Skeletal muscle satellite cell (primary cell): Measurements from ENCODE around the gene SLC6A13. TPM values are rescaled to one million over a fixed set of nuclear protein-coding genes. Genes with fewer than 3 reads are reported as not detected.
"Not testable (repeated sequence)": the region's sequence is repeated elsewhere in the genome, so short reads cannot be mapped to it uniquely, and the experiment has no call there.

Experiments used
- H3K27me3 ChIP-seq: 2 replicates; pipeline ENCODE4 v1.7.0; 2013; ENCODE audit warnings: low read length; ENCODE audit not compliant: control insufficient read depth, insufficient read depth
- H3K36me3 ChIP-seq: 2 replicates; pipeline ENCODE4 v1.7.0; 2013; ENCODE audit warnings: mild to moderate bottlenecking, control low read depth, low read length; ENCODE audit not compliant: insufficient read depth
- H3K4me1 ChIP-seq: 2 replicates; pipeline ENCODE4 v1.7.0; 2013; ENCODE audit warnings: low read length; ENCODE audit not compliant: control insufficient read depth, insufficient read depth
- H3K4me2 ChIP-seq: 2 replicates; pipeline ENCODE4 v1.7.0; 2013; ENCODE audit warnings: mild to moderate bottlenecking, low read length
- H3K4me3 ChIP-seq: 2 replicates; pipeline ENCODE4 v1.7.0; 2013; ENCODE audit warnings: low read length
- H3K9ac ChIP-seq: 2 replicates; pipeline ENCODE4 v1.7.0; 2013; ENCODE audit warnings: mild to moderate bottlenecking, low read depth, low read length, moderate library complexity
- H3K9me3 ChIP-seq: replicated peaks from 2 replicates; pipeline ENCODE4 v1.7.0; 2013; ENCODE audit warnings: mild to moderate bottlenecking, control low read depth, low read length
- total RNA-seq: library from RNA; depleted of rRNA; stranded (reverse); fragments of >200 nt; gene quantifications from 2 replicates; pipeline ENCODE4 v1.2.3, GENCODE V29; 2012; rRNA removed

SLC6A13 gene
- total RNA-seq, result under 0.01 TPM in 1 of 2 replicates, not detected in the other

DNA sequence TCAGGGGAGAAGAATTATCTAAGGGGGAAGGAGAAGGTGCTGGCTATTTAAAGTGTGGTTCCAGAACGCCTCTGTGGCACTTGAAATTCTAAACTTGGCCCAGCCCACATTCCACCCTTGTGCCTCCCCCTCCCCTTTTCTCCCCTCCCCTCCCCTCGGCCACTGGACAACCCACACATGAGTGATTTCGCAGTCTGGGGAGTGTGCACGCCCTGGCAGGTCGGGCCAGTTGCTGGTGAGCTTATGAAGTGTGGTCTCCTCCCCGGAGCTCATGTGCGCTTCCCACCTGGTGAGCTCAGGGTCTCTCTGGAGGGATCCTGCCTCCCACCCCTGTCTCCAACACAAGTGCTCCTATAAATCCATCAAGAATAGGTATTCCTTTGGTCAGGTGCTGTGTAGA is at the start of gene SLC6A13:
TSS of gene SLC6A13 (minus strand) at position 20 of the 400 bp plus-strand sequence. CDS start 2,784 bp downstream, outside the sequence.
- H3K4me3 ChIP-seq, result no peak within 1 kb of the TSS
- no peaks in the 10 kb centered on the region for H3K9me3 ChIP-seq
- H3K36me3 ChIP-seq, result no peaks in the 10 kb centered on the region
- H3K9ac ChIP-seq, result no peak within 1 kb of the TSS
- peaks cover 10% of the 10 kb centered on the region for H3K4me1 ChIP-seq
- peaks cover 37% of the 10 kb centered on the region for H3K27me3 ChIP-seq
- no peak within 1 kb of the TSS for H3K4me2 ChIP-seq

DNA sequence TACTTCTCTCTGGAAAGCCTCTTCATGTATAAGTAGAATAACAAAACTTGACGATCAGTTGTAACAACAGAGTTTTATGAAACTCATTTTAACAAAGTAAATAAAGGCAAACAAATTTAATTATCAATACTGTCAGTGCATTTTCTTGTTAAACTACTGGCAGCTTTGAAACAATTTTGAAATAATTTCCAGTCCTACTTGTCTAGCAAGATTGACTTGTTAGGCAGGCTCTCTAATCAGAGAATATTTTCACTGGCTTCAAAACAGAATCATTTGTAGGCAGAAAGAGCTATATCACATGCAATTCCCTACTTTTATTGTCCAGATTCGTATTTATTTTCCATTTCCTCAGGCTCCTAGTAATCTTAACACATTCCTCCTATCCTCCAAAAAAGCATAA is 45.9 kb upstream of the SLC6A13 start:
- peaks cover 84% of the 10 kb centered on the region for H3K36me3 ChIP-seq
- no peak overlapping the region for H3K4me3 ChIP-seq
- H3K9ac ChIP-seq, result no peak overlapping the region
- no peak overlapping the region for H3K4me2 ChIP-seq
- H3K9me3 ChIP-seq, result no peaks in the 10 kb centered on the region
- H3K27me3 ChIP-seq, result no peaks in the 10 kb centered on the region
- no peaks in the 10 kb centered on the region for H3K4me1 ChIP-seq

DNA sequence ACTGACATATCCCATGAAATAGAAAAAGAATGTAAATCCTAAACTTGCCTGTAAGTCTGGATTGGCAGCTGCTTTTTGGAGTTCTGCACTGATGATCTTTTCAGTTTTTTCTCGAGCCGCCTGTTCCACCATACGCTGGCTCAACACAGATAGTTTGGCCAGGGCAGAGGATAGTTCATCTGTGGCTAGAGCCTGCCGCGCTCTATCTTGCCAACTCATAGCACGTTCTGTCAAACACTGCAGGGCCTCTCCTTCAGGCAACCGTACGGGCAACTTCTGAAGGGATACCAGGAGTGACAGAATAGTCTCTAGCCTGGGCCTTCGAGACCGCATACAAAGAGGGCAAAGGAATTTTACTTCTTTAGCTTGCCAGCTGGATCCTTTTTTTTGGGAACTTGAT is 44.8 kb upstream of the SLC6A13 start:
- H3K27me3 ChIP-seq, result no peaks in the 10 kb centered on the region
- no peak overlapping the region for H3K4me2 ChIP-seq
- no peak overlapping the region for H3K9ac ChIP-seq
- no peaks in the 10 kb centered on the region for H3K9me3 ChIP-seq
- no peaks in the 10 kb centered on the region for H3K4me1 ChIP-seq
- peaks cover 81% of the 10 kb centered on the region for H3K36me3 ChIP-seq
- no peak overlapping the region for H3K4me3 ChIP-seq

DNA sequence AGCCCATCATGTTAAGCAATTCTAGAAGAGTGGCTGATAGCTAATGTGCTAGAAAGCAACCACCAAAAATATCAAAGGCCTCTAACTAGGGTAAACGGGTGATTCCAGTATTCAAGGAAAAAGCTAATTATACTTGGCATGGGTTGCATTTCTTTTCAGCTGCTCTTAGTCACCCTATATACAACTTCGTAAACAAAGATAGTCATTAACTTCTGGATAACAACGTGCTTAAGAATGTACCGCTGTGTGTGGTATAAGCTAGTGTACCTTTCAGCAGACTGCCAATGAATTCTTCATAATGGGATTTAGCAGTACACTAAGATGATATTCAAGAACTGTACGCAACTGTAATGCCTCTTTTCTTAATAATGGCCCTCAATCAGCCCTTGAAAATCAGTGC is 42.2 kb upstream of the SLC6A13 start:
- H3K4me3 ChIP-seq, result no peak overlapping the region
- no peak overlapping the region for H3K4me2 ChIP-seq
- H3K27me3 ChIP-seq, result no peaks in the 10 kb centered on the region
- peaks cover 56% of the 10 kb centered on the region for H3K36me3 ChIP-seq
- H3K4me1 ChIP-seq, result no peaks in the 10 kb centered on the region
- no peaks in the 10 kb centered on the region for H3K9me3 ChIP-seq
- no peak overlapping the region for H3K9ac ChIP-seq

DNA sequence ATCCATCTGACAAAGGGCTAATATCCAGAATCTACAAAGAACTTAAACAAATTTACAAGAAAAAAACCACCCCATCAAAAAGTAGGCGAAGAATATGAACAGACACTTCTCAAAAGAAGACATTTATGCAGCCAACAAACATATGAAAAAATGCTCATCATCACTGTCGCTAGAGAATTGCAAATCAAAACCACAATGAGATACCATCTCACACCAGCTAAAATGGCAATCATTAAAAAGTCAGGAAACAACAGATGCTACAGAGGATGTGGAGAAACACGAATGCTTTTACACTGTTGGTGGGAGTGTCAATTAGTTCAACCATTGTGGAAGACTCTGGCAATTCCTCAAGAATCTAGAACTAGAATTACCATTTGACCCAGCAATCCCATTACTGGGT is 40.1 kb upstream of the SLC6A13 start:
- H3K27me3 ChIP-seq, H3K9me3 ChIP-seq, H3K9ac ChIP-seq, H3K4me3 ChIP-seq, H3K4me2 ChIP-seq, H3K4me1 ChIP-seq: not testable (repeated sequence)
- H3K36me3 ChIP-seq, result peaks cover 39% of the 10 kb centered on the region

DNA sequence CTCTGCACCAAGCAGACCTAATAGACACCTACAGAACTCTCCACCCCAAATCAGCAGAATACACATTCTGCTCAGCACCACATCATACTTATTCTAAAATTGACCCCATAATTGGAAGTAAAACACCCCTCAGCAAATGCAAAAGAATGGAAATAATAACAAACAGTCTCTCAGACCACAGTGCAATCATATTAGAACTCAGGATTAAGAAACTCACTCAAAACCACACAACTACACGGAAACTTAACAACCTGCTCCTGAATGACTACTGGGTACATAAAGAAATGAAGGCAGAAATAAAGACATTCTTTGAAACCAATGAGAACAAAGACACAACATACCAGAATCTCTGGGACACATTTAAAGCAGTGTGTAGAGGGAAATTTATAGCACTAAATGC is 37.5 kb upstream of the SLC6A13 start:
- H3K9me3 ChIP-seq, H3K4me1 ChIP-seq, H3K27me3 ChIP-seq, H3K4me2 ChIP-seq, H3K4me3 ChIP-seq, H3K9ac ChIP-seq: not testable (repeated sequence)
- peaks cover 34% of the 10 kb centered on the region for H3K36me3 ChIP-seq

DNA sequence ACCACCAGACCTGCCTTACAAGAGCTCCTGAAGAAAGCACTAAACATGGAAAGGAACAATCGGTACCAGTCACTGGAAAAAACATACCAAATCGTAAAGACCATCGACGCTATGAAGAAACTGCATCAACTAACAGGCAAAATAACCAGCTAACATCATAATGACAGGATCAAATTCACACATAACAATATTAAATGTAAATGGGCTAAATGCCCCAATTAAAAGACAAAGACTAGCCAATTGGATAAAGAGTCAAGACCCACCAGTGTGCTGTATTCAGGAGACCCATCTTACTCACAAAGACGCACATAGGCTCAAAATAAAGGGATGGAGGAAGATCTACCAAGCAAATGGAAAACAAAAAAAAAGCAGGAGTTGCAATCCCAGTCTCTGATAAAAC is 36.9 kb upstream of the SLC6A13 start:
- H3K36me3 ChIP-seq, result peaks cover 39% of the 10 kb centered on the region
- H3K4me2 ChIP-seq, H3K4me3 ChIP-seq, H3K9me3 ChIP-seq, H3K4me1 ChIP-seq, H3K9ac ChIP-seq, H3K27me3 ChIP-seq: not testable (repeated sequence)

DNA sequence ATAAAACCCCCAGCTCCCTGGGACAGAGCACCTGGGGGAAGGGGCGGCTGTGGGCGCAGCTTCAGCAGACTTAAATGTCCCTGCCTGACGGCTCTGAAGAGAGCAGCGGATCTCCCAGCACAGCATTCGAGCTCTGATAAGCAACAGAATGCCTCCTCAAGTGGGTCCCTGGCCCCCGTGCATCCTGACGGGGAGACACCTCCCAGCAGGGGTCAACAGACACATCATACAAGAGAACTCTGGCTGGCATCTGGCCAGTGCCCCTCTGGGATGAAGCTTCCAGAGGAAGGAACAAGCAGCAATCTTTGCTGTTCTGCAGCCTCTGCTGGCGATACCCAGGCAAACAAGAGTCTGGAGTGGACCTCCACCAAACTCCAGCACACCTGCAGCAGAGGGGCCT is 35.4 kb upstream of the SLC6A13 start:
- not testable (repeated sequence) for H3K4me1 ChIP-seq, H3K9me3 ChIP-seq, H3K9ac ChIP-seq, H3K4me3 ChIP-seq, H3K27me3 ChIP-seq, H3K4me2 ChIP-seq
- H3K36me3 ChIP-seq, result peaks cover 37% of the 10 kb centered on the region

DNA sequence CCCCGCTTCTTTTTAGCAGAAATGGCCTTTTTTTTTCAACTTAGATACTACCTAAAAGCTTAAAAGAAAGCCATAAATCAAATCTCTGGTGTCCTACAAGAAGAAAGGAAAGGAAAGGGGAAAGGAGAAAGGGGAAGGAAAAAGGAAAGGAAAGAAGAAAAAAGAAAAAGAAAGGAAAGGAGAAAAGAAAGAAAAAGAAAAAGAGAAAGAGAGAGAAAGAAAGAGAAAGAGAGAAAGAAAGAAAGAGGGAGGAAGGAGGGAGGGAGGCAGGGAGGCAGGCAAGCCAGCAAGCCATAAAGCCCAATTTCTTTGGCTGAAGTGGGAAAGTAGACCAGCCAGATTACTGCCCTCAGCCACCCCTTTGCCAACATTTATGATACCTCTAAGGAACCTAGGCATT is 32.5 kb upstream of the SLC6A13 start:
- peaks cover 52% of the 10 kb centered on the region for H3K36me3 ChIP-seq
- H3K9me3 ChIP-seq, result no peaks in the 10 kb centered on the region
- no peak overlapping the region for H3K9ac ChIP-seq
- H3K27me3 ChIP-seq, result no peaks in the 10 kb centered on the region
- no peaks in the 10 kb centered on the region for H3K4me1 ChIP-seq
- no peak overlapping the region for H3K4me3 ChIP-seq
- no peak overlapping the region for H3K4me2 ChIP-seq

DNA sequence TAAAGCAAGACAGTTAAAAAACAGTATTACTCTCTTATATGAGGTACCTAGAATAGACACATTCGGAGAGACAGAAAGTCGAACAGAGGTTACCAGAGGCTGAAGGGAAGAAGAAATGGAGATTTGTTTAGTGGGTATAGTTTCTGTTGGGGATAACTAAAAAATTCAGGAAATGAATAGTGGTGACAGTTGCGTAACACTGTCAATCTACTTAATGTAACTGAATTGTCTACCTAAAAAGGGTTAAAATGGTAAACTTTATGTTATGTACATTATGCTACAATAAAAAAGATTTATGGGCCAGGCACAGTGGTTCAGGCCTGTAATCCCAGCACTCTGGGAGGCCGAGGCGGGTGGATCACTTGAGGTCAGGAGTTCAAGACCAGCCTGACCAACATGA is 30.6 kb upstream of the SLC6A13 start:
- Histone ChIP-seq H3K36me3 (peaks cover 49% of the 10 kb centered on the region), H3K4me2 (no peak overlapping the region), H3K9ac (no peak overlapping the region), H3K4me3 (no peak overlapping the region), H3K27me3 (no peaks in the 10 kb centered on the region), H3K4me1 (no peaks in the 10 kb centered on the region), H3K9me3 (no peaks in the 10 kb centered on the region)

DNA sequence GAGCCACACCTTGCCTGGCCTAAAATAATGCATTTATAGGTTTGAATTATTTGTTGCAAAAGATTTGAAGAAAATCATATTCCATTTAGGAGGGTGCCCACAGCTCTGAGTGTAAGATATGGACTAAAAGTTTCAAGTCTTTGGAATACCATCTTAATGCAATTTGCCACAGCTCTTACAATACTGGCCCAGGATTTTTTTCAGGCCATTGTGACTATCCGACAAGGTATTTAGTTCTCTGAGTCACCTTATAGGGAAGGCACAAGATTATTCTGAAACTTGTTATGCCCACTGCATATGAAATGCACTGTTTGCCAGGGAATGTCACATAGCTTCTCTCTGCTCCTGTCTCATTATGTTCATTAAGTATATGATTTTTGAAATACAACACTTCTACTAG is 29.6 kb upstream of the SLC6A13 start:
- Histone ChIP-seq H3K4me3 (no peak overlapping the region), H3K27me3 (no peaks in the 10 kb centered on the region), H3K9ac (no peak overlapping the region), H3K4me2 (no peak overlapping the region), H3K36me3 (peaks cover 44% of the 10 kb centered on the region), H3K4me1 (no peaks in the 10 kb centered on the region), H3K9me3 (no peaks in the 10 kb centered on the region)

DNA sequence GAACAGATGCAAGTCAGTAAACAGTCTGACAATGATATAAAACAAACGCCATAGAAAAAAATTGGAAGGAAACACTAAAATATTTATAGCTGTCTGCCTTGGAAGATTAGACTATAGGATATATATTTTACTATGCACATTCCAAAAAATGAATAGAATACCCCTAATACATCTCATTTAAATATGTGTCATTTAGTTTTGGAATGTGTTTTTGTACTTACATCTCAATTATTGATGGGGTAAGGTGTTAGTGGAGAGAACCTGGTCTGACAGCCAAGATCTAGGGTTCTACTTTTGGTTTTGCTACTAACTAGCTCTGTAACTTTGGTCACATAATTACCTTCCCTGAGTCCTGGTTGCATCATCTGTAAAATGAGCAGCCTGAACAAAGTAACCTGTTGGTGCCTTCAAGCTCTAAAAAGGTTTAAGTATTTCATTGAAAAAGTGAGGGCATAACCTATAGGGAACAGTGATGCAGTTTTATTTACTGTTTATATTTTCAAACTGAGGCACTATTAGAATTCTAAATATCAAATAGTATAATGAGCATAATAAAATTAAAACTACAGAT is 28.6 kb upstream of the SLC6A13 start:
- Histone ChIP-seq H3K27me3 (no peaks in the 10 kb centered on the region), H3K4me1 (no peaks in the 10 kb centered on the region), H3K4me3 (no peak overlapping the region), H3K36me3 (peaks cover 44% of the 10 kb centered on the region), H3K4me2 (no peak overlapping the region), H3K9ac (no peak overlapping the region), H3K9me3 (no peaks in the 10 kb centered on the region)
